ENCODE measurements around the gene ARMC9. TPM values are rescaled to one million over a fixed set of nuclear protein-coding genes. Genes with fewer than 3 reads are reported as not detected.
A peak's percentile ranks its signal among the peaks of the same experiment; 100 is the strongest.

Gene ARMC9
- total and polyA plus RNA-seq, 2 of the 13 experiments (the other 11 are each of a cell fraction or from before 2014, with no cell fraction given), result 9.1 to 12.8 TPM

GRCh38 chr2:231411831-231412617 lies 213.6 kb downstream of the ARMC9 start (continued):
- TF ChIP-seq ZNF121 (CRISPR knock-in tag; IDR thresholded peaks at IDR 0.05), result peak; percentile 7; the same call in 1 of the 2 replicates
- TF ChIP-seq GATAD1 (CRISPR knock-in tag; IDR thresholded peaks at IDR 0.05), result no peak; the same call in 1 of the 2 replicates
- TF ChIP-seq ZNF510 (CRISPR knock-in tag; IDR thresholded peaks at IDR 0.05; ENCODE audit: low read depth), result no peak
- no peak for TF ChIP-seq GATA4 (IDR thresholded peaks at IDR 0.05; ENCODE audit: borderline replicate concordance, low read depth)
- no peak for TF ChIP-seq ZNF292 (CRISPR knock-in tag; IDR thresholded peaks at IDR 0.05; ENCODE audit: borderline replicate concordance, low read depth)
- peak; percentile 79 for TF ChIP-seq YEATS4 (CRISPR knock-in tag; IDR thresholded peaks at IDR 0.05; ENCODE audit: borderline replicate concordance)
- no peak for TF ChIP-seq TFAP4 (IDR thresholded peaks at IDR 0.05; ENCODE audit: borderline replicate concordance, low read depth)
- no peak for TF ChIP-seq ZBTB3 (CRISPR knock-in tag; IDR thresholded peaks at IDR 0.05; ENCODE audit: borderline replicate concordance, low read depth)
- peak; percentile 8; the same call in 1 of the 2 replicates for TF ChIP-seq FOXJ3 (CRISPR knock-in tag; IDR thresholded peaks at IDR 0.05; ENCODE audit: borderline replicate concordance)
- TF ChIP-seq PATZ1 (CRISPR knock-in tag; IDR thresholded peaks at IDR 0.05), result peak; percentile 82; the same call in 1 of the 2 replicates
- 0 out of 2 replicates have a peak, but pooled peaks have one; percentile 18 for TF ChIP-seq TOPORS (CRISPR knock-in tag; IDR thresholded peaks at IDR 0.05)
- peak; percentile 84 for TF ChIP-seq ZNF547 (CRISPR knock-in tag; IDR thresholded peaks at IDR 0.05)
- TF ChIP-seq PRDM10 (CRISPR knock-in tag; IDR thresholded peaks at IDR 0.05; ENCODE audit: low read depth), result no peak
- TF ChIP-seq ZNF256 (CRISPR knock-in tag; conservative IDR thresholded peaks at IDR 0.05), result no peak; the same call in 1 of the 2 replicates
- no peak for TF ChIP-seq THAP9 (CRISPR knock-in tag; IDR thresholded peaks at IDR 0.05; ENCODE audit: borderline replicate concordance)
- TF ChIP-seq ZNF17 (CRISPR knock-in tag; IDR thresholded peaks at IDR 0.05), result no peak
- no peak for TF ChIP-seq ZNF879 (CRISPR knock-in tag; IDR thresholded peaks at IDR 0.05)

All from HepG2 (cell line).